Smooth muscle cell (in vitro differentiated cells): ENCODE results near the gene SLAMF9. TPM values are rescaled to one million over a fixed set of nuclear protein-coding genes. Genes with fewer than 3 reads are reported as not detected.

Experiments
- DNase-seq: peaks from one replicate; lab custom pipeline; 2025; ENCODE audit not compliant: unreplicated experiment; lab: John Stamatoyannopoulos, UW
- H2AFZ ChIP-seq: fragments of 200-600 bp; sonication (generic); 2 replicates; pipeline ENCODE4 v1.6.0; 2016; ENCODE audit warnings: antibody characterized with exemption, low read depth, mild to moderate bottlenecking
- H3F3A ChIP-seq: fragments of 200-600 bp; sonication (generic); 2 replicates; pipeline ENCODE4 v1.6.0; 2017; ENCODE audit warnings: antibody characterized with exemption, low read depth
- H3K27ac ChIP-seq: fragments of 200-600 bp; sonication (generic); 2 replicates; pipeline ENCODE4 v1.5.1; 2016; ENCODE audit warnings: low read depth, mild to moderate bottlenecking
- H3K27me3 ChIP-seq: fragments of 200-600 bp; sonication (generic); 2 replicates; pipeline ENCODE4 v1.6.1; 2016; ENCODE audit warnings: low read depth, mild to moderate bottlenecking
- H3K36me3 ChIP-seq: fragments of 200-600 bp; sonication (generic); 2 replicates; pipeline ENCODE4 v1.5.1; 2016; ENCODE audit warnings: low read depth
- H3K4me1 ChIP-seq: fragments of 200-600 bp; sonication (generic); 2 replicates; pipeline ENCODE4 v1.5.1; 2016; ENCODE audit warnings: low read depth
- H3K4me2 ChIP-seq: fragments of 200-600 bp; sonication (generic); 2 replicates; pipeline ENCODE4 v1.6.0; 2016; ENCODE audit warnings: mild to moderate bottlenecking
- H3K4me3 ChIP-seq: fragments of 200-600 bp; sonication (generic); 2 replicates; pipeline ENCODE4 v1.5.1; 2016; ENCODE audit warnings: mild to moderate bottlenecking
- H3K79me2 ChIP-seq: fragments of 200-600 bp; sonication (generic); 2 replicates; pipeline ENCODE4 v1.6.0; 2016; ENCODE audit warnings: low read depth, mild to moderate bottlenecking
- H3K9ac ChIP-seq: fragments of 200-600 bp; sonication (generic); 2 replicates; pipeline ENCODE4 v1.6.0; 2016; ENCODE audit warnings: low read depth
- H3K9me3 ChIP-seq: fragments of 200-600 bp; sonication (generic); replicated peaks from 2 replicates; pipeline ENCODE4 v1.5.1; 2016; ENCODE audit warnings: low read depth
- H4K20me1 ChIP-seq: fragments of 200-600 bp; sonication (generic); 2 replicates; pipeline ENCODE4 v1.6.0; 2016; ENCODE audit warnings: low read depth
- CTCF ChIP-seq: fragments of 200-600 bp; sonication (generic); IDR thresholded peaks from 2 replicates; pipeline ENCODE4 v1.5.1; 2017; ENCODE audit warnings: borderline replicate concordance, mild to moderate bottlenecking, antibody characterized with exemption; ENCODE audit not compliant: insufficient read depth, poor library complexity, severe bottlenecking
- WGBS: methylation state at CpG from one replicate; pipeline ENCODE4 v1.1.7; 2016; ENCODE audit warnings: low lambda C conversion rate; 5-methylcytosine and 5-hydroxymethylcytosine counted together
- polyA plus RNA-seq: library from polyadenylated mRNA; unstranded; fragments of >200 nt; fragmentation: Nextera tagmentation; extraction: Ambion mirVana; gene quantifications from 2 replicates; pipeline ENCODE4 v1.2.1, GENCODE V29; 2016
- total RNA-seq: library from RNA; depleted of rRNA; stranded (reverse); fragments of >200 nt; gene quantifications from 2 replicates; pipeline ENCODE4 v1.2.3, GENCODE V29; 2014

The SLAMF9 gene
- total and polyA plus RNA-seq, 2 experiments from 2014 or later, result 1.3 to 2.1 TPM

- H3K27ac ChIP-seq, result no peak overlapping the region
- no peaks in the 10 kb centered on the region for H3K27me3 ChIP-seq
- H3K4me2 ChIP-seq, result no peak overlapping the region
- H3K4me1 ChIP-seq, result no peaks in the 10 kb centered on the region
- H3K9me3 ChIP-seq, result no peaks in the 10 kb centered on the region
- no peak for TF ChIP-seq CTCF
- H4K20me1 ChIP-seq, result no peaks in the 10 kb centered on the region
- no peak overlapping the region for H3K4me3 ChIP-seq
- no peaks in the 10 kb centered on the region for H3K79me2 ChIP-seq
- no peak overlapping the region for H3K9ac ChIP-seq
- no peaks in the 10 kb centered on the region for H3F3A ChIP-seq
- no peak overlapping the region for H2AFZ ChIP-seq
- no peaks in the 10 kb centered on the region for H3K36me3 ChIP-seq
- DNase-seq, result no peak
- WGBS, result 59% methylated on average over 4 of the region's 4 CpGs
Measured at GRCh38 chr1:159987186-159987585, 33.1 kb upstream of the SLAMF9 start.

GRCh38 chr1:159986531-159986930, 32.5 kb upstream of the SLAMF9 start:
- TF ChIP-seq CTCF, result no peak
- Histone ChIP-seq H3K4me3 (no peak overlapping the region), H3K4me2 (no peak overlapping the region), H3F3A (no peaks in the 10 kb centered on the region), H3K36me3 (no peaks in the 10 kb centered on the region), H3K27ac (no peak overlapping the region), H2AFZ (no peak overlapping the region), H3K4me1 (no peaks in the 10 kb centered on the region), H3K9me3 (no peaks in the 10 kb centered on the region), H4K20me1 (no peaks in the 10 kb centered on the region), H3K27me3 (no peaks in the 10 kb centered on the region), H3K79me2 (no peaks in the 10 kb centered on the region), H3K9ac (no peak overlapping the region)
- no peak for DNase-seq
- WGBS, result 61% methylated on average over 1 of the region's 1 CpG

GRCh38 chr1:159986093-159986492, 32.1 kb upstream of the SLAMF9 start:
- no peaks in the 10 kb centered on the region for H3F3A ChIP-seq
- TF ChIP-seq CTCF, result no peak

GRCh38 chr1:159985473-159985872, 31.4 kb upstream of the SLAMF9 start:
- Histone ChIP-seq H3K4me2 (no peak overlapping the region), H3K9ac (no peak overlapping the region), H3K4me1 (no peaks in the 10 kb centered on the region), H3K9me3 (no peaks in the 10 kb centered on the region), H3F3A (no peaks in the 10 kb centered on the region), H3K36me3 (no peaks in the 10 kb centered on the region), H2AFZ (no peak overlapping the region), H3K27ac (no peak overlapping the region), H4K20me1 (no peaks in the 10 kb centered on the region), H3K79me2 (no peaks in the 10 kb centered on the region), H3K4me3 (no peak overlapping the region), H3K27me3 (no peaks in the 10 kb centered on the region)
- WGBS, result 96% methylated on average over 6 of the region's 6 CpGs
- no peak for DNase-seq
- TF ChIP-seq CTCF, result no peak

More at GRCh38 chr1:159986093-159986492, 32.1 kb upstream of the SLAMF9 start:
- no peak overlapping the region for H3K27ac ChIP-seq
- no peak overlapping the region for H3K4me2 ChIP-seq
- H3K9me3 ChIP-seq, result no peaks in the 10 kb centered on the region
- H2AFZ ChIP-seq, result no peak overlapping the region
- H3K79me2 ChIP-seq, result no peaks in the 10 kb centered on the region
- DNase-seq, result no peak
- WGBS, result 91% methylated on average over 2 of the region's 2 CpGs
- no peaks in the 10 kb centered on the region for H3K36me3 ChIP-seq
- H3K4me1 ChIP-seq, result no peaks in the 10 kb centered on the region
- H4K20me1 ChIP-seq, result no peaks in the 10 kb centered on the region
- H3K9ac ChIP-seq, result no peak overlapping the region
- no peaks in the 10 kb centered on the region for H3K27me3 ChIP-seq
- no peak overlapping the region for H3K4me3 ChIP-seq
